KOPT-K1 (cell line): ENCODE measurements around the gene CLCN5.

Source experiments
- H3K27ac ChIP-seq: fragments of 200-600 bp; sonication (generic); 2 replicates; pipeline ENCODE4 v1.5.1; 2016; ENCODE audit warnings: antibody characterized with exemption, mild to moderate bottlenecking, low read depth, low read length; ENCODE audit not compliant: poor library complexity, severe bottlenecking
- H3K36me3 ChIP-seq: fragments of 200-600 bp; sonication (generic); 2 replicates; pipeline ENCODE4 v1.5.1; 2017; ENCODE audit warnings: antibody characterized with exemption, mild to moderate bottlenecking, low read length, moderate library complexity; ENCODE audit not compliant: insufficient read depth
- H3K9me3 ChIP-seq: fragments of 200-600 bp; sonication (generic); 2 replicates; pipeline ENCODE4 v1.5.1; 2017; ENCODE audit warnings: antibody characterized with exemption, low read length, mild to moderate bottlenecking; ENCODE audit not compliant: insufficient read depth, poor library complexity, severe bottlenecking

CLCN5 gene

GRCh38 chrX:50072110-50072509, 149.7 kb downstream of the CLCN5 start:
- no peaks in the 10 kb centered on the region for H3K9me3 ChIP-seq
- no peak overlapping the region for H3K27ac ChIP-seq
- H3K36me3 ChIP-seq: no peaks in the 10 kb centered on the region

DNA sequence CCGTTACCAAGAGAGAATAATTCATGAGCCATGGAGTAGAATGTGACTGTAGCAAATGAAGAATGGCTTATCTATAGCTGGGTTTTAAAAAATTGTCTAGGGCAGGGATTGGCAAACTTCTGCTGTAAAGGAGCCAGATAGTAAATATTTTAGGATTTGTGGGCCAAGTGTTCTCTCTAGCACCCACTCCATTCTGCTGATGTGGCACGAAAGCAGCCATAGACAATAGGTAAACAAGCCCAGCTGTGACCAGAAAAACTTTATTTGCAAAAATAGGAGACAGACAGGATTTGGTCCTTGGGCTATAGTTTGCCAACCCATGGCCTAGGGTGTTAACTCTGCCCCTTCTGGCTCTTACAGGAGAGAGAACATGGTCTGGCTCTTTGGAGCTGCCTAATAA, 151.2 kb downstream of the CLCN5 start:
- Histone ChIP-seq H3K36me3 (no peaks in the 10 kb centered on the region), H3K27ac (no peak overlapping the region)

DNA sequence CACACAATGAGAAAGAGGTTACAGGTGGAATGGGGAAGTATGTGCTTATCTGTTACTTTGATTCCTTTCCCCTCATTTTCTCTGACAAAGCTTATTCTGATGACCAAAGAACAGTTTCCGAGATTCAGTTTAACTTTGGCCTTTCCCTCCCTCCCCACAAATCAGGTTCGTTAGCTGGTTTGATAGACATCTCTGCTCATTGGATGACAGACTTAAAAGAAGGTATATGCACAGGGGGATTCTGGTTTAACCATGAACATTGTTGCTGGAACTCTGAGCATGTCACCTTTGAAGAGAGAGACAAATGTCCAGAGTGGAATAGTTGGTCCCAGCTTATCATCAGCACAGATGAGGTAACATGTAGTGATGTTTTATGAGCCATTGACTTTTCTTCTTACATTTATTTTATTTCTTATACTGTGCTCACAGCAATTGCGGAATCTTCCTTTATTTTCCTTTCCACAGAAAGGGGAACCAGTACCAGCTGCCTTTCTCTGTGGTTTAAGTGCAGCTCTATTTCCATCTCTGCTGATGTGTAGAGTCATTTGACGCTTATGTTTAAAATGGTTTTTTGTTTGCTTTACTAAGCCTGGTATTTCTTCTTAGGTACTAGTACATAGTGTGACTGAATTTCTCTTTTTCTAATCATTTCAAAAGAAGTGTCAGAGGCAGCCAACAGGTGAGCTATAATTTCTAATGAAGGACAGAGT, 153.4 kb downstream of the CLCN5 start:
- H3K36me3 ChIP-seq: no peaks in the 10 kb centered on the region

More for the DNA sequence above, 151.2 kb downstream of the CLCN5 start:
- H3K9me3 ChIP-seq: no peaks in the 10 kb centered on the region

DNA sequence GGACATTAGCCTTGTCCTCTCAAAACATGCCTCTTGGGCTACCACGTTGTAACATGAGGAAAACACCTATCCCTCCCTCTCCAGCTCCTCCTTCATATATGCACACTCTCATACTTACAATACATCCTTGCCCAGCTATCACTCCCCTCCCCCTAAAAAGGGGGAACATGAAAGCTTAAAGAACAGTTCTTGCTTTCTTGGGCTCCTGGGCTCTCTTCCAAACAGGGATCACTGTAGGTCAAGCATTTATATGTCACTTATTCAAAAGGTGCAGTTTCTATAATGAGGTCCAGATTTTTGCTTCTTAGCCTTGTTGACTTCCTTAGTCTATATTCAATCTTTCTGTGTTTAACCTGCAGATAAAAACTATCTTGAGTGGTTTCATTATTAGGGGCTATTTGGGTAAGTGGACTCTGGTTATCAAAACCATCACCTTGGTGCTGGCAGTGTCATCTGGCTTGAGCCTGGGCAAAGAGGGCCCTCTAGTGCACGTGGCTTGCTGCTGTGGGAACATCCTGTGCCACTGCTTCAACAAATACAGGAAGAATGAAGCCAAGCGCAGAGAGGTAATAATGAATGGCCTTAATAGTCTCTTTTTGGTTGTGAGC, 159.0 kb downstream of the CLCN5 start:
- H3K27ac ChIP-seq: no peak overlapping the region
- H3K9me3 ChIP-seq: no peaks in the 10 kb centered on the region
- H3K36me3 ChIP-seq: no peaks in the 10 kb centered on the region

More for the DNA sequence above, 153.4 kb downstream of the CLCN5 start:
- H3K9me3 ChIP-seq: no peaks in the 10 kb centered on the region
- H3K27ac ChIP-seq: no peak overlapping the region

DNA sequence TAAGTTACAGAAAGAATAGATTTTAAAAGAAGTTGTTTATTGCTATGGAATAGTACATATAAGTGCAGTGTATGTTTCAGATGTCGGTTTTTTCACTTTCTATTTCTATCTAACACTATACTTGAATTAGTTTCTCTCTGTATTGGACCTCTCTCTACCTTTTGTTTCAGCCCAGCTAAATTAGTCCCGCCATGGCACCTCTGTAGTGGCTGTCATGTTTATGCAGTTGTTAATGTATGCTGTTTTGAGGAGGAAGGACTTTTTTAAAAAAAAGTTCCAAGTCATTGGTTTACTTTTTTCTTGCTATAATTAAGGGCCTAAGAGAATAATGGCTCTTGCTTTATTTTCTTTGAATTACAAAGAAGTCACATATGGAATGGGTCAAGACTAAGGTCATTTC, 160.3 kb downstream of the CLCN5 start:
- no peaks in the 10 kb centered on the region for H3K9me3 ChIP-seq

GRCh38 chrX:50088645-50089044, 166.2 kb downstream of the CLCN5 start:
- Histone ChIP-seq H3K36me3 (no peaks in the 10 kb centered on the region), H3K27ac (no peak overlapping the region), H3K9me3 (no peaks in the 10 kb centered on the region)

More for the DNA sequence above, 160.3 kb downstream of the CLCN5 start:
- no peaks in the 10 kb centered on the region for H3K36me3 ChIP-seq
- H3K27ac ChIP-seq: no peak overlapping the region

DNA sequence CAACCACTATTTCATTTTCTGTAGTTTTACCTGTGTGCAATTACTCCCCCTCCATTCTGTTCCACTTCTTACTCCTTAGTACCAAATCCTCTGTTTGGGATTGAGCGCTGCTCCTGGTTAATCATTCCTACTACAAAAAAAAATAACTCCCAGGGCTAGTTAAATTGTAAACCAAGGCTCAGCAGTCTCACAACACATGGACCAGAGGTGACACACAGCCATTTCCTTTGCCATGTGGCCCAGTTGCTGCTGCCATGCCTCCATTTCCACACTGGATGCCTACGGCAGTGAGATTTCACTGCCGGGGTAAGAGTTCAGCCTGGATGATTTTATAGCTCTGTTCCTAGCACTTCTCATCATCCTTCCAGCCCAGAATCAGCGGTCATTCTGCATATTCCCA, 171.2 kb downstream of the CLCN5 start:
- Histone ChIP-seq H3K9me3 (no peaks in the 10 kb centered on the region), H3K36me3 (no peaks in the 10 kb centered on the region)

GRCh38 chrX:50097071-50097470, 174.7 kb downstream of the CLCN5 start:
- Histone ChIP-seq H3K9me3 (no peaks in the 10 kb centered on the region), H3K36me3 (no peaks in the 10 kb centered on the region), H3K27ac (no peak overlapping the region)

More for the DNA sequence above, 171.2 kb downstream of the CLCN5 start:
- H3K27ac ChIP-seq: no peak overlapping the region

- Histone ChIP-seq H3K9me3 (no peaks in the 10 kb centered on the region), H3K36me3 (no peaks in the 10 kb centered on the region), H3K27ac (no peak overlapping the region)
Measured at GRCh38 chrX:50098241-50098640, 175.8 kb downstream of the CLCN5 start.

- Histone ChIP-seq H3K9me3 (no peaks in the 10 kb centered on the region), H3K27ac (no peak overlapping the region), H3K36me3 (no peaks in the 10 kb centered on the region)
Measured at GRCh38 chrX:50098749-50099148, 176.4 kb downstream of the CLCN5 start.

GRCh38 chrX:50099331-50099730, 176.9 kb downstream of the CLCN5 start:
- H3K36me3 ChIP-seq: no peaks in the 10 kb centered on the region
- no peaks in the 10 kb centered on the region for H3K9me3 ChIP-seq
- no peak overlapping the region for H3K27ac ChIP-seq

DNA sequence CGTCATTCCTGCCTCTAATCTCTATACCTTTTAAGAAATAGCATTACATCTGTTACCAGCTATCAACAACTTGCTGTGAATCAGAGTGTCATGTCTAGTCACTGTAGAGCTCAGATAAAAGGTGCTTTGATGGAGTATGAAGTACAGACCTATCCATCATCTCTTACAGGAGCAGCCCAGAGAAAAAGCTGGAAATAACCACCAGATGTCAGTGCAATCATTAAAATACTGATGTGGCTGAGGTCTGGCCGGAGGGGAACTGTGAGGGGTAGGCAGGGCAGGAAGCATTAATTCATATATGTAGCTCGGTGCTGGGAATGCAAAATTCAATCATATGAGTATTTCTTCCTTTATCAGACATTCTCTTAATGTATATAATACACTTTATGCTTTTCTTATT, 177.8 kb downstream of the CLCN5 start:
- H3K27ac ChIP-seq: no peak overlapping the region
- no peaks in the 10 kb centered on the region for H3K9me3 ChIP-seq
- no peaks in the 10 kb centered on the region for H3K36me3 ChIP-seq

GRCh38 chrX:50103176-50103575, 180.8 kb downstream of the CLCN5 start:
- no peak overlapping the region for H3K27ac ChIP-seq
- H3K36me3 ChIP-seq: no peaks in the 10 kb centered on the region
- H3K9me3 ChIP-seq: no peaks in the 10 kb centered on the region

DNA sequence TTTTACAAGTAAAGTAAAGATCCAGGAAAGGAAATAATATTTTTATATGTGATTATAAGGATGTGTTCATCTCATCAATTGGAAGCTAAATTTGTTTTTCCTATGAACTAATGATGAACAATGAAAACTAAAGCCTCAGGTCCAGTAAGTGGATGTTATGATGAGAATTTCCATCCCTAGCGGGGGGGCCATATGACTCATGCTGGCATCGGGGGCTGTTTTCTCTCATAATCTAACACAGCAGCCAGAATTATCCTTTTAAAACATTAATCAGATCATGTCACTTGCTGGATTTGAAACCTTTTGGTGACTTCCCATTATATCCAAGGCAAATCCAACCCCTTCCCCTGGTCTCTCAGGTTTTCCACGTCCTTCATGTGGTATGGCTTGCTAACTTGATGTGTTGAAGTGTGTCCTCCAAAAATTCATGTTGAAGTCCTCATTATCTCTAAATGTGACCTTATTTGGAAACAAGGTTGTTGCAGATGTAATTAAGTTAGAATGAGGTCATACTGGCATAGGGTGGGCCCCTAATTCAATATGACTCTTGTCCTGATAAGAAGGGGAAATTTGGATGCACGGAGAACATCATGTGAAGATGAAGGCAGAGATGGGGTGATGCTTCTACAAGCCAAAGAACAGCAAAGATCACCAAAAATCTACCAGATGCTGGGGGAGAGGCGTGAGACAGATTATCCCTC, 181.6 kb downstream of the CLCN5 start:
- H3K36me3 ChIP-seq: no peaks in the 10 kb centered on the region
- no peak overlapping the region for H3K27ac ChIP-seq
- H3K9me3 ChIP-seq: no peaks in the 10 kb centered on the region

DNA sequence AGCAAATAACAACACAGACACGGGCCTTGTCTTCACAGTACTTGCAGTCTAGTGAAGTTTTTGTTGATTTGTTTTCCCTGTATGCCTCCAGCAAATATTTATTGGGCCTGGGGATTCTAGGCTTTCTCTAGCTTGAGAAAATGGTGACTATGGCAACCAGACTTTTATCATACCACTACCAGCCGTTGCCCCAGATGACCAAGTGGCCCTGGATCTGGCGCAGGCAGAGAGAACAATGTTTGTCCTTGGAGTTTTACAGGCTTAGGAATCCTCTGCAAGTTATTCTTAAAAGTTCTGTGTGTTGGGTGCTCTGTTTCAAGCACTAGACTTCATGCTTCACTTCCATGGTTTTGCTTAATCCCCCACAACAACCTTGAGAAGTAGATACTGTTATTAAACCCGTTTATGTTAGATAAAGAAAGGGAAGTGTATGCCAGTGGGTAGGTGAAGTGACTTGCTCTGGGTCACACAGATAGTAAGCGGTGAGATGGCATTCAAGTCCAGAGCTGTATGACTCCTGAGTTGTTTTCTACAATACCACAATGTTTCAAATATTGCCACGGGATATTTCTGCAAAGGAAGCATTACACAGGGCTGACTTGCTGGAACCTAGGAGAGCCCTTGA, 183.8 kb downstream of the CLCN5 start:
- no peak overlapping the region for H3K27ac ChIP-seq
- H3K9me3 ChIP-seq: no peaks in the 10 kb centered on the region
- H3K36me3 ChIP-seq: no peaks in the 10 kb centered on the region
